Measurements from ENCODE around the gene FXR2. TPM values are rescaled to one million over a fixed set of nuclear protein-coding genes. Genes with fewer than 3 reads are reported as not detected.

The FXR2 gene
- polyA plus RNA-seq, 6 donors from 2014 or later, result 7.8 to 20.1 (median 12.5) TPM

- Mint-ChIP-seq H3K4me3 (peak overlapping the region in 4 of 8 donors; percentile 91 to 98 (median 96)), H3K9me3 (no peaks in the 10 kb centered on the region), H3K36me3 (no peaks in the 10 kb centered on the region), H3K27ac (peak overlapping the region in 4 of 6 donors; percentile 61 to 99 (median 84)), H3K27me3 (no peaks in the 10 kb centered on the region), H3K4me1 (peaks cover 67 to 77% (median 76%) of the 10 kb centered on the region in 3 donors)
- ATAC-seq (ENCODE audit: low read depth in 2 of 2) (no peak), DNase-seq (no peak)
Observed at GRCh38 chr17:7557147-7557764, 57.4 kb downstream of the FXR2 start.

GRCh38 chr17:7556627-7557026 is 58.1 kb downstream of the FXR2 start:
- no peak for DNase-seq
- Mint-ChIP-seq H3K27me3 (no peaks in the 10 kb centered on the region), H3K4me3 (peak overlapping the region in 7 of 8 donors; percentile 3 to 62 (median 52)), H3K36me3 (no peaks in the 10 kb centered on the region), H3K4me1 (peaks cover 66 to 82% (median 81%) of the 10 kb centered on the region in 3 donors), H3K9me3 (no peaks in the 10 kb centered on the region), H3K27ac (peak overlapping the region; percentile 19 to 98 (median 62))
- ATAC-seq (ENCODE audit: low read depth in 2 of 2), result no peak

- H3K4me3 Mint-ChIP-seq, result peak overlapping the region in 4 of 8 donors; percentile 27 to 62 (median 48)
- no peaks in the 10 kb centered on the region for H3K9me3 Mint-ChIP-seq
- peaks cover 63 to 82% (median 81%) of the 10 kb centered on the region in 3 donors for H3K4me1 Mint-ChIP-seq
- H3K27ac Mint-ChIP-seq, result peak overlapping the region in 5 of 6 donors; percentile 12 to 97 (median 84)
- H3K36me3 Mint-ChIP-seq, result no peaks in the 10 kb centered on the region
- ATAC-seq (ENCODE audit: low read depth in 2 of 2), result no peak
- no peaks in the 10 kb centered on the region for H3K27me3 Mint-ChIP-seq
- DNase-seq, result no peak
Observed at GRCh38 chr17:7555320-7555948, 59.3 kb downstream of the FXR2 start.

- peaks cover 54 to 76% (median 76%) of the 10 kb centered on the region in 3 donors for H3K4me1 Mint-ChIP-seq
- H3K27me3 Mint-ChIP-seq, result no peaks in the 10 kb centered on the region
- no peaks in the 10 kb centered on the region for H3K9me3 Mint-ChIP-seq
- H3K27ac Mint-ChIP-seq, result peak overlapping the region; percentile 49 to 94 (median 86)
- peak overlapping the region; percentile 41 to 87 (median 78) for H3K4me3 Mint-ChIP-seq
- ATAC-seq (ENCODE audit: low read depth in 2 of 2) (no peak), DNase-seq (no peak)
- no peaks in the 10 kb centered on the region for H3K36me3 Mint-ChIP-seq
Observed at GRCh38 chr17:7553356-7553755, 61.3 kb downstream of the FXR2 start.

GRCh38 chr17:7552621-7553051 is 62.1 kb downstream of the FXR2 start:
- Mint-ChIP-seq H3K4me1 (peaks cover 52 to 76% (median 76%) of the 10 kb centered on the region in 3 donors), H3K4me3 (peak overlapping the region; percentile 41 to 87 (median 72)), H3K9me3 (no peaks in the 10 kb centered on the region), H3K27me3 (no peaks in the 10 kb centered on the region), H3K27ac (peak overlapping the region; percentile 49 to 91 (median 80)), H3K36me3 (no peaks in the 10 kb centered on the region)
- ATAC-seq (ENCODE audit: low read depth in 2 of 2), result peak; percentile 87 to 88
- peak; percentile 84 for DNase-seq

GRCh38 chr17:7551396-7551795 is 63.3 kb downstream of the FXR2 start:
- peaks cover 49 to 75% (median 75%) of the 10 kb centered on the region in 3 donors for H3K4me1 Mint-ChIP-seq
- ATAC-seq (ENCODE audit: low read depth in 2 of 2), result no peak
- DNase-seq, result no peak
- no peaks in the 10 kb centered on the region for H3K9me3 Mint-ChIP-seq
- H3K27me3 Mint-ChIP-seq, result no peaks in the 10 kb centered on the region
- peak overlapping the region; percentile 49 to 90 (median 74) for H3K27ac Mint-ChIP-seq
- peak overlapping the region in 5 of 8 donors; percentile 29 to 90 (median 57) for H3K4me3 Mint-ChIP-seq
- no peaks in the 10 kb centered on the region for H3K36me3 Mint-ChIP-seq

GRCh38 chr17:7550344-7550743 is 64.4 kb downstream of the FXR2 start:
- H3K4me3 Mint-ChIP-seq, result peak overlapping the region; percentile 67 to 94 (median 88)
- DNase-seq (no peak), ATAC-seq (ENCODE audit: low read depth in 2 of 2) (no peak)
- H3K4me1 Mint-ChIP-seq, result peaks cover 45 to 71% (median 69%) of the 10 kb centered on the region in 3 donors
- H3K27me3 Mint-ChIP-seq, result no peaks in the 10 kb centered on the region
- H3K27ac Mint-ChIP-seq, result peak overlapping the region in 4 of 6 donors; percentile 49 to 90 (median 52)
- H3K36me3 Mint-ChIP-seq, result no peaks in the 10 kb centered on the region
- no peaks in the 10 kb centered on the region for H3K9me3 Mint-ChIP-seq

GRCh38 chr17:7549401-7550055 is 65.2 kb downstream of the FXR2 start:
- DNase-seq, result no peak
- peak overlapping the region in 5 of 6 donors; percentile 49 to 96 (median 82) for H3K27ac Mint-ChIP-seq
- H3K36me3 Mint-ChIP-seq, result no peaks in the 10 kb centered on the region
- ATAC-seq (ENCODE audit: low read depth in 2 of 2), result peak; percentile 38 to 39
- H3K4me1 Mint-ChIP-seq, result peaks cover 40 to 64% (median 63%) of the 10 kb centered on the region in 3 donors
- peak overlapping the region; percentile 67 to 94 (median 88) for H3K4me3 Mint-ChIP-seq
- H3K9me3 Mint-ChIP-seq, result no peaks in the 10 kb centered on the region
- no peaks in the 10 kb centered on the region for H3K27me3 Mint-ChIP-seq

GRCh38 chr17:7548585-7549400 is 65.9 kb downstream of the FXR2 start, which contains the start of gene TNFSF12:
TNFSF12 (plus strand) TSS chr17:7549058; CDS start chr17:7549154, 96 bp downstream.
- H3K9me3 Mint-ChIP-seq, result no peaks in the 10 kb centered on the region
- DNase-seq (peak; percentile 43), ATAC-seq (ENCODE audit: low read depth in 2 of 2) (peak; percentile 39 to 42)
- peaks cover 36 to 60% (median 59%) of the 10 kb centered on the region in 3 donors for H3K4me1 Mint-ChIP-seq
- no peaks in the 10 kb centered on the region for H3K27me3 Mint-ChIP-seq
- no peaks in the 10 kb centered on the region for H3K36me3 Mint-ChIP-seq
- peak within 1 kb of the TSS; percentile 67 to 94 (median 90) for H3K4me3 Mint-ChIP-seq
- peak within 1 kb of the TSS; percentile 82 to 96 (median 89) for H3K27ac Mint-ChIP-seq

- peak overlapping the region in 1 of 8 donors; percentile 27 for H3K4me3 Mint-ChIP-seq
- no peak overlapping the region for H3K27ac Mint-ChIP-seq
- peaks cover 15 to 25% (median 21%) of the 10 kb centered on the region in 3 donors for H3K4me1 Mint-ChIP-seq
Observed at GRCh38 chr17:7544911-7545310, 69.8 kb downstream of the FXR2 start.

More at GRCh38 chr17:7544911-7545310, 69.8 kb downstream of the FXR2 start:
- no peak for DNase-seq
- ATAC-seq (ENCODE audit: low read depth in 2 of 2), result no peak
- no peaks in the 10 kb centered on the region for H3K9me3 Mint-ChIP-seq
- H3K27me3 Mint-ChIP-seq, result peaks cover 0 to 7% (median 0%) of the 10 kb centered on the region in 3 donors
- no peaks in the 10 kb centered on the region for H3K36me3 Mint-ChIP-seq
